ENCODE measurements around the gene CABCOCO1.

The CABCOCO1 gene

DNA sequence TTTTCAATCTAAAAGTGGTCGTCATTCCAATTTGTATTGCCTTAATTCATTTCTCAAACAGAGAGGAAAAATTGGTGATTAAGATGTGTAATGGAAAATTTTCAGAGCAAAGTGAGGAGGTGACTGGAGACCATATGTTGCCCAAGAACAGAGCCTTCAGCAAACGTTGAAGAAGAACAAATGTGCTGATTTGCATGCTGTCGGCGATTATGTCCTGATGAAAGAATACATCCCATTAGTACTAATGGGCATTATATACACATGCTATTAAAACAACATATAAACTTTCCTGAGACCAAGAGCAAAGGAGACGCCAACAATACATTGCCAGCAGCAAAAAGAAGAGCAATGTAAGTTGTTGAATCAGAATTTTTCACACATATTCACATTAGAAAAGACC, 138.8 kb downstream of the CABCOCO1 start:
- CTCF ChIA-PET = interaction anchor here (1.1 kb wide), 1 partner anchor 16 kb away, joined by 3 read pairs; no protein-coding TSS in a partner anchor
- H3K4me3 ChIP-seq (ENCODE audit: low read depth, low read length) = no peak overlapping the region
- POLR2A ChIA-PET = no interaction called here
- TF ChIP-seq, protein P1, sequence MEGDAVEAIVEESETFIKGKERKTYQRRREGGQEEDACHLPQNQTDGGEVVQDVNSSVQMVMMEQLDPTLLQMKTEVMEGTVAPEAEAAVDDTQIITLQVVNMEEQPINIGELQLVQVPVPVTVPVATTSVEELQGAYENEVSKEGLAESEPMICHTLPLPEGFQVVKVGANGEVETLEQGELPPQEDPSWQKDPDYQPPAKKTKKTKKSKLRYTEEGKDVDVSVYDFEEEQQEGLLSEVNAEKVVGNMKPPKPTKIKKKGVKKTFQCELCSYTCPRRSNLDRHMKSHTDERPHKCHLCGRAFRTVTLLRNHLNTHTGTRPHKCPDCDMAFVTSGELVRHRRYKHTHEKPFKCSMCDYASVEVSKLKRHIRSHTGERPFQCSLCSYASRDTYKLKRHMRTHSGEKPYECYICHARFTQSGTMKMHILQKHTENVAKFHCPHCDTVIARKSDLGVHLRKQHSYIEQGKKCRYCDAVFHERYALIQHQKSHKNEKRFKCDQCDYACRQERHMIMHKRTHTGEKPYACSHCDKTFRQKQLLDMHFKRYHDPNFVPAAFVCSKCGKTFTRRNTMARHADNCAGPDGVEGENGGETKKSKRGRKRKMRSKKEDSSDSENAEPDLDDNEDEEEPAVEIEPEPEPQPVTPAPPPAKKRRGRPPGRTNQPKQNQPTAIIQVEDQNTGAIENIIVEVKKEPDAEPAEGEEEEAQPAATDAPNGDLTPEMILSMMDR (IDR thresholded peaks at IDR 0.05; ENCODE audit: insufficient read depth, low read length, missing control alignments) = no peak
- no peak for DNase-seq (ENCODE audit: low read depth, low spot score)

DNA sequence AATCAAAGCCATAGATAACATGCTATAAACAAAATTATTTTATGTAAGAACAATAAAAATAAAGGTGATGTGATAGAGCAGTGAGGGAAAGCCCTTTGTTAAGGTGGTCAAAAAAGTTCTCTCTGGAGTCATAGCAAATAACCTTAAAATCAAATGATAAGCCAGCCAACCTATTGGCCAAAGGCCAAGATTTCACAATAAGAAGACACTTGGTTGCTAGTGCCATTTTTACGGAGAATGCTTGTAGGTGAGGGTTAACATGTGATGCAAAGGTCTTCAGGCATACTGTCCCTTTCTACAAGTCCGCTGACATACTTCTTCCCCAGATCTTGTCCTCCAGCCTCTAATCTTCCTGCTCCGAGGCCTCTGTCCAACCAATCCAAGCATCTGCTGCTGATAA, 140.5 kb downstream of the CABCOCO1 start:
- TF ChIP-seq, protein P1 (IDR thresholded peaks at IDR 0.05; ENCODE audit: insufficient read depth, low read length, missing control alignments) = no peak
- DNase-seq (ENCODE audit: low read depth, low spot score) = no peak
- POLR2A ChIA-PET = no interaction called here
- H3K4me3 ChIP-seq (ENCODE audit: low read depth, low read length) = no peak overlapping the region
- CTCF ChIA-PET = interaction anchor here (2.1 kb wide), 1 partner anchor 32 kb away, joined by 6 read pairs; no protein-coding TSS in a partner anchor

DNA sequence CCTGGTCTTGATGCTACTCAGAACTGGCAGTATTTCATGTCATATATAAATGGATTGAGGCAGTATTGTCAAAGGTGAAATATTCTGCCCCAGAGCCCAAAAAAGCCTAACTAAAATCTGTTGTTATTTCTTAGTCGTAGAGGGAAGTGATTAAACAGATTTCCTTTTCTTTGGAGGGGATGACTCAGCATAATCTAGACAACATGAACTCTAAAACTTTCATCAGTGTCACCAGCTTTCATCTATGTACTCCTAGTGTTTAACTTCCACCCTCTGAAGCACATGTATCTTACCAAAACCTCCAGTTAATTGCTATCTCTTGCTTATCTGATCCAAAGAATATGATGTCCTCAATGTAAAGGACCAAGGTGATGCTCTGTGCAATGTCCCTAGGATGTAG, 141.7 kb downstream of the CABCOCO1 start:
- TF ChIP-seq, protein P1 (IDR thresholded peaks at IDR 0.05; ENCODE audit: insufficient read depth, low read length, missing control alignments) = no peak
- no peak for DNase-seq (ENCODE audit: low read depth, low spot score)
- CTCF ChIA-PET = interaction anchor here (1.2 kb wide), 1 partner anchor 54 kb away, joined by 4 read pairs; no protein-coding TSS in a partner anchor
- H3K4me3 ChIP-seq (ENCODE audit: low read depth, low read length) = no peak overlapping the region
- POLR2A ChIA-PET = no interaction called here

DNA sequence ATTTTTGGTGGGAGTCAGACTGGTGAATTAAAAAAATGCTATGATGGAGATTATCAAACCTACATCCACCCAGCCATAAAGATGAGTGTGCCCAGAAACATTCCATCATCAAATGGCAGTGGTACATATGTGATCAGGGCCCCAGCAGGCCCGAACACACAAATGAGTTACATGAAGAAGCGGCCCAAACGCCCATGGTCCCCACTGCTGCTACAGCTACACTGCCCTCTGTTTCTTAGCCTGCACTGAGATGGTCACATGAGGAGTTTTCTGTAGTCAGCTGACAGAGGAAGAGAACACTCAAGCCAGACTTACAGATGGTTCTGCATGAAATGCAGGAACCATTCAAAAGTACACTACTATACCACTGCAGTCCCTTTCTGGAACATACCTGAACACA, 142.4 kb downstream of the CABCOCO1 start:
- TF ChIP-seq, protein P1 (IDR thresholded peaks at IDR 0.05; ENCODE audit: insufficient read depth, low read length, missing control alignments) = no peak
- no peak overlapping the region for H3K4me3 ChIP-seq (ENCODE audit: low read depth, low read length)
- no peak for DNase-seq (ENCODE audit: low read depth, low spot score)
- CTCF ChIA-PET = no interaction called here
- POLR2A ChIA-PET = no interaction called here

DNA sequence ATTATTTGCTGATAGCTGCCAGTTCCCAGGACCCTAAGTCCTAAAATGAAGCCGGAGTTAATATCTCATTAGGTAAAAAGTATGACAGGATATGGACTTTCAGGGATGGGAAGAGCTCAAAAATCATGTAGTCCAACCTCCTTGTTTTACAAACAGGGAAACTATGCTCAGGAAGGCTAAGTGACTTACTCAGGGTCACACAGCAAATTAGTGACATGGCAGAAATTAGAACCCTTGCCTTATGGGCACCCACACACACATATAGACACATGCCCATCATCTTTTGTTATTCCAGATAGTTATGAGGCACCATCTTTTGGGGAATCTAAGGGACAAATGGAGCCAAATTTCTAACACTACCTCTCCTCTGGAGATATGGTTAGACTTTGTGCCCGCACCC, 147.5 kb downstream of the CABCOCO1 start:
- TF ChIP-seq, protein P1 (IDR thresholded peaks at IDR 0.05; ENCODE audit: insufficient read depth, low read length, missing control alignments) = no peak
- no peak for DNase-seq (ENCODE audit: low read depth, low spot score)
- POLR2A ChIA-PET = no interaction called here
- H3K4me3 ChIP-seq (ENCODE audit: low read depth, low read length) = no peak overlapping the region
- CTCF ChIA-PET = interaction anchor here (1.0 to 1.7 kb wide), 2 partner anchors 8 to 58 kb away, joined by 4 read pairs; no protein-coding TSS in a partner anchor

DNA sequence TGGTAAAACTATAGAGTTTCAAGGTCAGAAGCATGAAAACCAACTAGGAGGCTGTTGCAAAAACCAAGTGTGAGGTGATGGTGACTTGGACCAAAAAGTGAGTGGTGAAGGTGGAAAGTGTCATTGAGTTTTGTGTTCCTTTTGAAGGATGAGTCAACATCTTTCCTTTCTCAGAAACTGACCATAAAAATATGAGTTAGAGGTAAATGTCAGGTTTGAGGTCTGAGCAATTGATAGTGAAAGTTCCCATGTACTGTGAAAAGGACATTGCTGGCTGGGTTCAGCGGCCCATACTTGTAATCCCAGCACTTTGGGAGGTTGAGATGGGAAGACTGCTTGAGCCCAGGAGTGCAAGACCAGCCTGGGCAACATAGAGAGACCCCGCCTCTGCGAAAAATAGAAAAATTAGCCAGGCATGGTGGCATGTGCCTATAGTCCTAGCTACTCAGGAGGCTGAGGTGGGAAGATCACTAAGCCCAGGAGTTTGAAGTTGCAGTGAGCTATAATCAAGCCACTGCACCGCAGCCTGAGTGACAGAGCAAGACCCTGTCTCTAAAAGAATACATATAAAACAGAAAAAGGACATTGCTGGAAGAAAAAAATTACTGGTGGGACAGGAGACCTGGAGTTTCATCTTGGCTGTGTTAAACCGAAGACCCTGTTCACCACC, 149.5 kb downstream of the CABCOCO1 start:
- TF ChIP-seq, protein P1 (IDR thresholded peaks at IDR 0.05; ENCODE audit: insufficient read depth, low read length, missing control alignments) = no peak
- no peak overlapping the region for H3K4me3 ChIP-seq (ENCODE audit: low read depth, low read length)
- no peak for DNase-seq (ENCODE audit: low read depth, low spot score)
- ChIA-PET POLR2A (no interaction called here), CTCF (interaction anchor here (1.7 kb wide), 1 partner anchor 10 kb away, joined by 4 read pairs; no protein-coding TSS in a partner anchor)
